MM.1S (cell line): Measurements from ENCODE around the gene CD93.

ENCODE experiments used
- CTCF ChIP-seq: fragments of 300-600 bp; sonication (generic); IDR thresholded peaks from 2 replicates; pipeline ENCODE4 v1.5.1; 2016; ENCODE audit warnings: antibody characterized with exemption, low read length, mixed read lengths
- EZH2 ChIP-seq: fragments of 300-600 bp; sonication (generic); optimal IDR thresholded peaks from 2 replicates; pipeline ENCODE3; 2017; ENCODE audit warnings: low read depth, mild to moderate bottlenecking, antibody characterized with exemption, low read length, mixed read lengths
- EZH2phosphoT487 ChIP-seq: fragments of 300-600 bp; sonication (generic); IDR thresholded peaks from 2 replicates; pipeline ENCODE4 v1.6.1; 2018; ENCODE audit warnings: antibody characterized with exemption, low read length

- TF ChIP-seq EZH2phosphoT487 = no peak
- no peak for TF ChIP-seq CTCF
- TF ChIP-seq EZH2 = no peak
Observed at GRCh38 chr20:23061262-23061661, 24.9 kb downstream of the CD93 start.
